Osteoblast (primary cell): ENCODE results near the gene EYS. TPM values are rescaled to one million over a fixed set of nuclear protein-coding genes. Genes with fewer than 3 reads are reported as not detected.

Experiments used
- DNase-seq: peaks from one replicate; pipeline ENCODE4 v3.0.0; 2011; ENCODE audit warnings: low spot score, mixed read lengths; ENCODE audit not compliant: insufficient read length; ENCODE audit errors: missing footprints
- H2AFZ ChIP-seq: 2 replicates; pipeline ENCODE4 v1.6.0; 2011; ENCODE audit warnings: mild to moderate bottlenecking, low read length
- H3K27ac ChIP-seq: 2 replicates; pipeline ENCODE4 v1.5.1; 2011; ENCODE audit warnings: mild to moderate bottlenecking, low read depth, low read length, moderate library complexity
- H3K27me3 ChIP-seq: 2 replicates; pipeline ENCODE4 v1.6.0; 2012; ENCODE audit warnings: mild to moderate bottlenecking, control low read depth, inconsistent platforms, low read length, moderate library complexity; ENCODE audit not compliant: insufficient read depth
- H3K36me3 ChIP-seq: 2 replicates; pipeline ENCODE4 v1.5.1; 2011; ENCODE audit warnings: mild to moderate bottlenecking, low read length, control low read depth, moderate library complexity; ENCODE audit not compliant: insufficient read depth
- H3K4me1 ChIP-seq: 2 replicates; pipeline ENCODE4 v1.5.1; 2011; ENCODE audit warnings: mild to moderate bottlenecking, low read length, control low read depth, moderate library complexity; ENCODE audit not compliant: insufficient read depth
- H3K4me2 ChIP-seq: 2 replicates; pipeline ENCODE4 v1.6.0; 2011; ENCODE audit warnings: mild to moderate bottlenecking, low read length; ENCODE audit not compliant: insufficient read depth
- H3K4me3 ChIP-seq: fragments of 200-600 bp; sonication (generic); 3 replicates; pipeline ENCODE4 v1.5.1; 2012; ENCODE audit warnings: mild to moderate bottlenecking, low read length, inconsistent platforms; ENCODE audit not compliant: insufficient read depth
- H3K79me2 ChIP-seq: 2 replicates; pipeline ENCODE4 v1.6.0; 2012; ENCODE audit warnings: mild to moderate bottlenecking, low read length, control low read depth, inconsistent platforms; ENCODE audit not compliant: insufficient read depth
- H3K9me3 ChIP-seq: 2 replicates; pipeline ENCODE4 v1.5.1; 2011; ENCODE audit warnings: low read depth, low read length, control low read depth
- H4K20me1 ChIP-seq: 2 replicates; pipeline ENCODE4 v1.6.0; 2012; ENCODE audit warnings: mild to moderate bottlenecking, low read length, control low read depth; ENCODE audit not compliant: insufficient read depth
- CTCF ChIP-seq: IDR thresholded peaks from 2 replicates; pipeline ENCODE4 v1.5.1; 2011; ENCODE audit warnings: mild to moderate bottlenecking, low read depth, low read length, moderate library complexity; ENCODE audit errors: extremely low read depth
- total RNA-seq: library from RNA; depleted of rRNA; stranded (reverse); fragments of >200 nt; gene quantifications from 2 replicates; pipeline ENCODE4 v1.2.3, GENCODE V29; 2012

The EYS gene
- total RNA-seq, 1 donor: under 0.01 TPM

DNA sequence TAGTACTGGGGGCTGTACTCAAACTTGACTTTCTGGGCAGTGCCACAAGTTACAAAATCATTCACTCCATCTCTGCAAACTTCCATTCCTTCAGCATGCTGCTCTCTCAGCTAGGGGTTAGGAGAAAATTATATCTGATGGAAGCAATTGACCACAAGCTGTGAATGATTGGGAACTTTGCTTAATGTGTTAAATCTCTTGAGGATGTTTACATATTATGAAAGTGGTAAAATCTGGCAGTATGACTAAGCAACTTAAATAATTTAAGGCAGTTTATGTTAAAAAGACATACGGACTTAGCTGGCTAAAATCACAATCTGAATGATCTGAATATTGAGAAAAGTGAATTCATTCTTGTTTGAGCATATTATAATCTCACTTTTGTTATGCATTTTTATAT, 1656.4 kb downstream of the EYS start:
- Histone ChIP-seq H3K36me3 (no peaks in the 10 kb centered on the region), H3K9me3 (no peaks in the 10 kb centered on the region), H4K20me1 (no peaks in the 10 kb centered on the region), H3K79me2 (no peaks in the 10 kb centered on the region), H3K4me1 (no peaks in the 10 kb centered on the region), H3K27ac (no peak overlapping the region), H3K4me3 (no peak overlapping the region), H3K4me2 (no peak overlapping the region), H2AFZ (no peak overlapping the region), H3K27me3 (no peaks in the 10 kb centered on the region)
- TF ChIP-seq CTCF: no peak
- no peak for DNase-seq

- H4K20me1 ChIP-seq: no peaks in the 10 kb centered on the region
- no peaks in the 10 kb centered on the region for H3K9me3 ChIP-seq
- no peak overlapping the region for H3K27ac ChIP-seq
- no peaks in the 10 kb centered on the region for H3K79me2 ChIP-seq
- no peak for DNase-seq
- H2AFZ ChIP-seq: no peak overlapping the region
- H3K27me3 ChIP-seq: no peaks in the 10 kb centered on the region
- no peak overlapping the region for H3K4me2 ChIP-seq
- no peak overlapping the region for H3K4me3 ChIP-seq
- no peak for TF ChIP-seq CTCF
- H3K36me3 ChIP-seq: no peaks in the 10 kb centered on the region
- no peaks in the 10 kb centered on the region for H3K4me1 ChIP-seq
These were observed 1657.3 kb downstream of the EYS start for GRCh38 chr6:64049736-64050135.

DNA sequence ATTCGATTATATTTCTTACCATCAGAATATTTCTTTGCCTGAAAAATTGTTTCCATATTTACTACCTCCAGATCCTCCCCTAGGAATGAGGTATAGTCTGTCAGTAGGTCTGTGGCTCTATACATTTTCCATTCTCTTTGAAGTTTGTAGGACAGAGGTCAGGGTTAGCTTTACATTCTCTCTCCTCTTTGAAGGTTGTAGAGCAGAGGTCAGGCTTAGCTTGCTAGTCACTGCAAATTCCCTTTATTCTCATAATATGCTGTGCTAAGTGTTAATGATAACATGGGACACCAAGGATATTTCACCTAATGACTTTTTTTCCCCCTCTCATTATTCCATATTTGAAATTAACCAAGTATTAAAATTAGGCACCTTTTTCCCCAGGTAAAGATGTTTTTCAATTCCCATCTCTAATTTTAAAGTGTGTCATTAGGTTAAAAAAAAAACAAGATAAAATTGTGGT, 1660.2 kb downstream of the EYS start:
- no peak for DNase-seq
- H3K4me2 ChIP-seq: no peak overlapping the region
- no peak overlapping the region for H3K27ac ChIP-seq
- no peaks in the 10 kb centered on the region for H3K9me3 ChIP-seq
- H3K4me1 ChIP-seq: no peaks in the 10 kb centered on the region
- no peak overlapping the region for H3K4me3 ChIP-seq
- H2AFZ ChIP-seq: no peak overlapping the region
- no peaks in the 10 kb centered on the region for H3K79me2 ChIP-seq
- H3K36me3 ChIP-seq: no peaks in the 10 kb centered on the region
- H3K27me3 ChIP-seq: no peaks in the 10 kb centered on the region
- TF ChIP-seq CTCF: no peak
- no peaks in the 10 kb centered on the region for H4K20me1 ChIP-seq

DNA sequence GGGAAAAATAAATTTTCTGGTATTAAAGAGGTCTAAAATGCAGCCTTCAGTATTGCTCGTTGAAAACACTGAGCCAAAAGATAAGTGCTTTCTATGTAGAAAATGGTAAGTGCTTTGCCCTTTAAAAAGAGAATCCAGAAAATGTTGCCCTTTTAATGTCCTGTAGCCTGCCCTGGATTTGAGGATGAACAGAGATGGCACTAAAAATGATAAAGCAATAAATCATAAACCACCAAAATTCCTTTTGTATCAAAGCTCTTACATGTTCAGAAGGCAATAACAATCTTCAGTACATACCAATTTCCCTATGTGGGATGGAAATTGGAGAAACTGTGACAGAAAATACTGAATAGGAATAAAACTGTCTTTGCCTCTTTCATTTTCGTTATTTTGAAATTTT, 1665.7 kb downstream of the EYS start:
- H3K9me3 ChIP-seq: no peaks in the 10 kb centered on the region
- H3K4me1 ChIP-seq: no peaks in the 10 kb centered on the region
- no peaks in the 10 kb centered on the region for H3K27me3 ChIP-seq
- no peak overlapping the region for H3K4me3 ChIP-seq
- no peaks in the 10 kb centered on the region for H3K79me2 ChIP-seq
- H2AFZ ChIP-seq: no peak overlapping the region
- no peak for DNase-seq
- TF ChIP-seq CTCF: no peak
- H3K27ac ChIP-seq: no peak overlapping the region
- H3K36me3 ChIP-seq: no peaks in the 10 kb centered on the region
- H4K20me1 ChIP-seq: no peaks in the 10 kb centered on the region
- no peak overlapping the region for H3K4me2 ChIP-seq
